ENCODE measurements around the gene STK11.

DNA sequence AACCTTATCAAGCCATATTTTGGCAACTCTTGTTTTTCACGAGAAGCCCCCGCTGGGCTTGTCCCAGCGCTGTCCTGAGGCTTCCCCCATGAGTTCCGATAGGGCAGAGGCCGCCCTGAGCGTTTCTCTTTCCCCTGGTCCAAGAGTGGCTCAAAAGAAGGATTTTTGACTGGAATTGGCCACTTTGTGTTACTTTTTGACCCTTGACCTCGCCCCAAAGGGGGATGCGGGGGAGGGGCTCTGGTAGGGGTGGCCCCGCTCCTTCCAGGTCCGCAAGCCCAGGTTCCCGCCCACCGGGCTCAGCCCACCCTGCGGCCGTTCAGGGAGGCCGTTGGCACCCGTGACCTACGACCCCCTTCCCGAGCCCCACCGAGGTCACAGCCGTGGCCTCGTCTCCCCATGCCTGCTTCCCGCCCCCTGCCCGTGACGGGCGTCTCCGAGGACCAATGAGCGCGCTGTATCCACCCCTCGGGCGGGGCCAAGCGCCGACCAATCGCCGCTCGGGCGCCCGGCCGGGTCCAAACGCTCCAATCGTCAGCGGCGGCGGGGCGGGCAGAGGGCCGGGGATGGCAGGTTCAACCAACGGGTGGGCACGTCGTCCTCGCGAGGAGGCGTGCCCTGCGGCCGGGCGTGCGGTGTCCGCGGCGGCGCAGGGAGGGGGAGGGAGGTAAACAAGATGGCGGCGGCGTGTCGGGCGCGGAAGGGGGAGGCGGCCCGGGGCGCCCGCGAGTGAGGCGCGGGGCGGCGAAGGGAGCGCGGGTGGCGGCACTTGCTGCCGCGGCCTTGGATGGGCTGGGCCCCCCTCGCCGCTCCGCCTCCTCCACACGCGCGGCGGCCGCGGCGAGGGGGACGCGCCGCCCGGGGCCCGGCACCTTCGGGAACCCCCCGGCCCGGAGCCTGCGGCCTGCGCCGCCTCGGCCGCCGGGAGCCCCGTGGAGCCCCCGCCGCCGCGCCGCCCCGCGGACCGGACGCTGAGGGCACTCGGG, at the start of gene STK11:
- TF ChIP-seq, protein P1, sequence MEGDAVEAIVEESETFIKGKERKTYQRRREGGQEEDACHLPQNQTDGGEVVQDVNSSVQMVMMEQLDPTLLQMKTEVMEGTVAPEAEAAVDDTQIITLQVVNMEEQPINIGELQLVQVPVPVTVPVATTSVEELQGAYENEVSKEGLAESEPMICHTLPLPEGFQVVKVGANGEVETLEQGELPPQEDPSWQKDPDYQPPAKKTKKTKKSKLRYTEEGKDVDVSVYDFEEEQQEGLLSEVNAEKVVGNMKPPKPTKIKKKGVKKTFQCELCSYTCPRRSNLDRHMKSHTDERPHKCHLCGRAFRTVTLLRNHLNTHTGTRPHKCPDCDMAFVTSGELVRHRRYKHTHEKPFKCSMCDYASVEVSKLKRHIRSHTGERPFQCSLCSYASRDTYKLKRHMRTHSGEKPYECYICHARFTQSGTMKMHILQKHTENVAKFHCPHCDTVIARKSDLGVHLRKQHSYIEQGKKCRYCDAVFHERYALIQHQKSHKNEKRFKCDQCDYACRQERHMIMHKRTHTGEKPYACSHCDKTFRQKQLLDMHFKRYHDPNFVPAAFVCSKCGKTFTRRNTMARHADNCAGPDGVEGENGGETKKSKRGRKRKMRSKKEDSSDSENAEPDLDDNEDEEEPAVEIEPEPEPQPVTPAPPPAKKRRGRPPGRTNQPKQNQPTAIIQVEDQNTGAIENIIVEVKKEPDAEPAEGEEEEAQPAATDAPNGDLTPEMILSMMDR (IDR thresholded peaks at IDR 0.05), result no peak
- no peak for TF ChIP-seq ZFX (IDR thresholded peaks at IDR 0.05; ENCODE audit: borderline replicate concordance)

Data from 22Rv1 (cell line).